HepG2 (cell line): ENCODE data around the gene SCGB3A1. TPM values are rescaled to one million over a fixed set of nuclear protein-coding genes. Genes with fewer than 3 reads are reported as not detected.

Source experiments
- ATAC-seq: fragments of 200-7000 bp; cut with Tn5 transposase; 3 replicates; pipeline ENCODE4 v1.9.1; 2020; ENCODE audit warnings: mild to moderate bottlenecking, moderate library complexity
- BruUV-seq: library from RNA; stranded (reverse); fragments of 400-500 nt; replicated peaks from 2 replicates; lab custom pipeline; 2021; lab: Mats Ljungman, UMichigan
- CTCF ChIA-PET: fragments of 300-600 bp; formaldehyde crosslinking; extraction: SDS; loops from one replicate; lab custom pipeline; 2021; ENCODE audit warnings: low total read pairs, inconsistent platforms, low intra/inter-chr PET ratio; lab: Yijun Ruan, JAX
- POLR2A ChIA-PET: fragments of 350-600 bp; sonication (Branson Sonifier 250); formaldehyde crosslinking; loops from one replicate; lab custom pipeline; 2020; ENCODE audit warnings: antibody characterized with exemption, inconsistent platforms; lab: Yijun Ruan, JAX
- DNase-seq: peaks from one replicate; pipeline ENCODE4 v3.0.0-alpha.2; 2015; ENCODE audit warnings: low spot score
- FAIRE-seq: peaks from 3 replicates; lab custom pipeline; 2011; peaks lifted over from hg19 to GRCh38; lab: Jason Lieb, UNC
- H2AFZ ChIP-seq: one replicate; pipeline ENCODE4 v1.6.1; 2011; ENCODE audit warnings: low read length, inconsistent platforms
- H3K27ac ChIP-seq: fragments of 300-600 bp; 3 replicates; pipeline ENCODE4 v1.8.0; 2011; ENCODE audit warnings: mixed run types, mild to moderate bottlenecking, mixed read lengths, low read length, inconsistent platforms; ENCODE audit not compliant: insufficient read depth; ENCODE audit errors: extremely low read length
- H3K27me3 ChIP-seq, 2 experiments: fragments of 200-600 bp in 1 of 2; 2 replicates in 1 of 2; 3 replicates in 1 of 2; pipeline versions ENCODE4 v1.6.0 to v1.8.0; 2011; ENCODE audit warnings: low read length in 2 of 2, mild to moderate bottlenecking in 2 of 2, moderate library complexity in 2 of 2, inconsistent platforms in 1 of 2; ENCODE audit not compliant: insufficient read depth in 2 of 2, control insufficient read depth in 1 of 2
- H3K36me3 ChIP-seq, 2 experiments: fragments of 200-600 bp in 1 of 2; replicated peaks in 1 of 2; 2 replicates in 1 of 2; 3 replicates in 1 of 2; pipeline versions ENCODE4 v1.5.1 to v1.8.0; 2011; ENCODE audit warnings: low read length in 2 of 2, inconsistent platforms in 1 of 2; ENCODE audit not compliant: insufficient read depth in 2 of 2, control insufficient read depth in 1 of 2
- H3K4me1 ChIP-seq: 2 replicates; pipeline ENCODE4 v1.5.1; 2012; ENCODE audit warnings: low read length, inconsistent platforms; ENCODE audit not compliant: insufficient read depth
- H3K4me2 ChIP-seq: 2 replicates; pipeline ENCODE4 v1.6.0; 2011; ENCODE audit warnings: low read depth, low read length, inconsistent platforms
- H3K4me3 ChIP-seq, 3 experiments: fragments of 200-600 bp in 1 of 3; sonication (generic), shearing (Covaris generic) in 1 of 3; replicated peaks in 1 of 3; 2 replicates each; pipeline ENCODE4 v1.5.1; 2011 to 2016; ENCODE audit warnings: low read length in 3 of 3, inconsistent platforms in 2 of 3, low read depth in 2 of 3, mild to moderate bottlenecking in 2 of 3, control low read depth in 1 of 3, mixed read lengths in 1 of 3; ENCODE audit not compliant: insufficient read depth in 1 of 3
- H3K79me2 ChIP-seq: one replicate; pipeline ENCODE4 v1.6.1; 2011; ENCODE audit warnings: low read length, inconsistent platforms; ENCODE audit not compliant: insufficient read depth
- H3K9ac ChIP-seq: 2 replicates; pipeline ENCODE4 v1.6.0; 2011; ENCODE audit warnings: mild to moderate bottlenecking, low read depth, low read length, inconsistent platforms; ENCODE audit not compliant: insufficient read depth
- H3K9me3 ChIP-seq: 2 replicates; pipeline ENCODE4 v1.5.1; 2012; ENCODE audit warnings: mild to moderate bottlenecking, low read length
- H4K20me1 ChIP-seq: 2 replicates; pipeline ENCODE4 v1.6.0; 2011; ENCODE audit warnings: inconsistent platforms, mild to moderate bottlenecking, low read length, moderate library complexity; ENCODE audit not compliant: insufficient read depth
- ARID3A ChIP-seq: IDR thresholded peaks from 2 replicates; pipeline ENCODE4 v1.6.1; 2012; ENCODE audit warnings: low read depth, low read length, improper control_type of control experiment
- BHLHE40 ChIP-seq: IDR thresholded peaks from 2 replicates; pipeline ENCODE4 v1.6.1; 2011; ENCODE audit warnings: low read length, improper control_type of control experiment
- CENPX ChIP-seq: sonication (generic); formaldehyde crosslinking; IDR thresholded peaks from 2 replicates; pipeline ENCODE4 v1.9.0; 2021; ENCODE audit warnings: mild to moderate bottlenecking, missing genetic modification reagents, moderate library complexity
- CREB1 ChIP-seq, 2 experiments: fragments of 450-650 bp in 1 of 2; IDR thresholded peaks; 2 replicates each; pipeline ENCODE4 v1.6.1; 2016 to 2017; ENCODE audit warnings: control low read depth in 1 of 2, mild to moderate bottlenecking in 1 of 2, missing compliant biosample characterization in 1 of 2, missing genetic modification characterization in 1 of 2
- ETV6 ChIP-seq: sonication (generic); formaldehyde crosslinking; conservative IDR thresholded peaks from 2 replicates; pipeline ENCODE4 v1.4.0; 2020; ENCODE audit warnings: missing genetic modification reagents
- FOSL2 ChIP-seq: sonication (generic); formaldehyde crosslinking; IDR thresholded peaks from 2 replicates; pipeline ENCODE4 v1.4.0; 2020; ENCODE audit warnings: missing genetic modification reagents
- HNRNPUL1 ChIP-seq: fragments of 200-400 bp; formaldehyde crosslinking; IDR thresholded peaks from 2 replicates; pipeline ENCODE4 v1.6.1; 2017; ENCODE audit warnings: low read depth, mild to moderate bottlenecking, low read length, moderate library complexity
- IRF2 ChIP-seq: IDR thresholded peaks from 2 replicates; pipeline ENCODE4 v1.6.1; 2018; ENCODE audit warnings: missing genetic modification reagents, missing compliant biosample characterization
- MAFF ChIP-seq: IDR thresholded peaks from 2 replicates; pipeline ENCODE4 v1.6.1; 2011; ENCODE audit warnings: low read depth, low read length, improper control_type of control experiment
- MAFK ChIP-seq, 2 experiments: IDR thresholded peaks in 1 of 2; conservative IDR thresholded peaks in 1 of 2; 2 replicates each; pipeline ENCODE4 v1.6.1; 2011; ENCODE audit warnings: improper control_type of control experiment in 2 of 2, low read length in 2 of 2
- TFE3 ChIP-seq: IDR thresholded peaks from 2 replicates; pipeline ENCODE4 v1.6.1; 2016
- TGIF2 ChIP-seq: IDR thresholded peaks from 2 replicates; pipeline ENCODE4 v1.6.1; 2016; ENCODE audit warnings: control low read depth, missing compliant biosample characterization
- ZBTB49 ChIP-seq: sonication (generic); formaldehyde crosslinking; IDR thresholded peaks from 2 replicates; pipeline ENCODE4 v1.4.0; 2020; ENCODE audit warnings: missing genetic modification reagents, borderline replicate concordance
- ZNF382 ChIP-seq: sonication (generic); formaldehyde crosslinking; IDR thresholded peaks from 2 replicates; pipeline ENCODE4 v1.5.0; 2020; ENCODE audit warnings: missing genetic modification reagents, mild to moderate bottlenecking, borderline replicate concordance
- ZNF576 ChIP-seq: sonication (generic); formaldehyde crosslinking; IDR thresholded peaks from 2 replicates; pipeline ENCODE4 v1.4.0; 2020; ENCODE audit warnings: mild to moderate bottlenecking, missing genetic modification reagents
- ZNF619 ChIP-seq: sonication (generic); formaldehyde crosslinking; IDR thresholded peaks from 2 replicates; pipeline ENCODE4 v1.4.0; 2020; ENCODE audit warnings: mild to moderate bottlenecking, missing genetic modification reagents
- ZZZ3 ChIP-seq: sonication (generic); formaldehyde crosslinking; IDR thresholded peaks from 2 replicates; pipeline ENCODE4 v1.4.0; 2020; ENCODE audit warnings: missing genetic modification reagents, mild to moderate bottlenecking, borderline replicate concordance
- WGBS: methylation state at CpG from one replicate; pipeline ENCODE4 v1.1.6; 2017; ENCODE audit warnings: low lambda C conversion rate; 5-methylcytosine and 5-hydroxymethylcytosine counted together
- in situ Hi-C: cut with HindIII; loops from 2 replicates; pipeline ENCODE4 v1.10.0; 2017; ENCODE audit warnings: low pct_unique_long_range_greater_than_20kb; ENCODE audit not compliant: extremely low pct_ligation_motif_present
- intact Hi-C: fragments of 100-400 bp; cut with micrococcal nuclease; formaldehyde crosslinking; loops from one replicate; pipeline ENCODE4 v1.10.0; 2022; ENCODE audit not compliant: unreplicated experiment
- polyA plus RNA-seq, 8 experiments: library from polyadenylated mRNA; depleted of rRNA in 3 of 8; stranded (reverse) in 7 of 8; unstranded in 1 of 8; fragments of >200 nt; fragmentation: Illumina TruSeq in 4 of 8; extraction: Trizol in 4 of 8; gene quantifications; 2 replicates each; pipeline versions ENCODE4 v1.2.1 to v1.2.3, GENCODE V29; 2011 to 2016; ENCODE audit warnings: low read depth in 4 of 8, missing spikeins in 1 of 8, mixed read lengths in 1 of 8; ENCODE audit not compliant: insufficient read depth in 1 of 8
- total RNA-seq, 5 experiments: library from RNA; depleted of rRNA; stranded (reverse); fragments of >200 nt; fragmentation: Illumina TruSeq; extraction: Trizol; gene quantifications; 2 replicates each; pipeline ENCODE4 v1.2.3, GENCODE V29; 2016; ENCODE audit warnings: low read depth in 1 of 5

The SCGB3A1 gene
- total and polyA plus RNA-seq, 2 of the 13 experiments (the other 11 are each of a cell fraction or from before 2014, with no cell fraction given), result not detected

- no TSS peak for BruUV-seq
- intact Hi-C loops (no loop called here), in situ Hi-C loops (no loop called here)
- no peaks in the 10 kb centered on the region for H3K4me1 ChIP-seq
- FAIRE-seq, result no peak
- ChIA-PET CTCF (no interaction called here), POLR2A (no interaction called here)
- no peaks in the 10 kb centered on the region for H3K9me3 ChIP-seq
- no peak overlapping the region for H3K27ac ChIP-seq
- ATAC-seq, result no peak
- no peak overlapping the region for H2AFZ ChIP-seq
- peak overlapping the region; percentile 18; the same call in 1 of the 2 replicates for H3K4me2 ChIP-seq
- H3K4me3 ChIP-seq, result no peak overlapping the region
- H3K27me3 ChIP-seq, result peaks cover 11 to 63% of the 10 kb centered on the region in 2 experiments
- no peaks in the 10 kb centered on the region for H3K36me3 ChIP-seq
- no peak overlapping the region for H3K9ac ChIP-seq
- no peaks in the 10 kb centered on the region for H3K79me2 ChIP-seq
- H4K20me1 ChIP-seq, result no peaks in the 10 kb centered on the region; the same call in 1 of the 2 replicates
- DNase-seq, result peak; percentile 18
- 20% methylated on average over 15 of the region's 18 CpGs for WGBS
- TF ChIP-seq ZNF382 (CRISPR knock-in tag) (no peak), ZNF576 (CRISPR knock-in tag) (no peak), ZBTB49 (CRISPR knock-in tag) (no peak), TFE3 (no peak), ZNF619 (no peak), HNRNPUL1 (no peak), MAFF (peak; percentile 76), ZZZ3 (no peak), CREB1 (IDR thresholded peaks at IDR 0.05) (no peak), CREB1 (CRISPR knock-in tag; IDR thresholded peaks at IDR 0.05) (no peak), TGIF2 (no peak), ETV6 (CRISPR knock-in tag) (no peak), ARID3A (no peak), BHLHE40 (no peak), CENPX (CRISPR knock-in tag) (no peak), MAFK (conservative IDR thresholded peaks at IDR 0.05 in 1 of 2, IDR thresholded peaks at IDR 0.05 in 1 of 2; ENCODE audit: low read length in 2 of 2) (peak; percentile 61 to 88; a peak in 3 of 4 replicates), IRF2 (CRISPR knock-in tag) (no peak), FOSL2 (CRISPR knock-in tag) (peak; percentile 64)
Observed at GRCh38 chr5:180607861-180608571, 16.7 kb upstream of the SCGB3A1 start.
